Measurements from ENCODE around the gene TBPL1. TPM values are rescaled to one million over a fixed set of nuclear protein-coding genes. Genes with fewer than 3 reads are reported as not detected.

Gene TBPL1
- total RNA-seq, 1 donor from 2014 or later, result 35.7 TPM

- TF ChIP-seq, protein P1, sequence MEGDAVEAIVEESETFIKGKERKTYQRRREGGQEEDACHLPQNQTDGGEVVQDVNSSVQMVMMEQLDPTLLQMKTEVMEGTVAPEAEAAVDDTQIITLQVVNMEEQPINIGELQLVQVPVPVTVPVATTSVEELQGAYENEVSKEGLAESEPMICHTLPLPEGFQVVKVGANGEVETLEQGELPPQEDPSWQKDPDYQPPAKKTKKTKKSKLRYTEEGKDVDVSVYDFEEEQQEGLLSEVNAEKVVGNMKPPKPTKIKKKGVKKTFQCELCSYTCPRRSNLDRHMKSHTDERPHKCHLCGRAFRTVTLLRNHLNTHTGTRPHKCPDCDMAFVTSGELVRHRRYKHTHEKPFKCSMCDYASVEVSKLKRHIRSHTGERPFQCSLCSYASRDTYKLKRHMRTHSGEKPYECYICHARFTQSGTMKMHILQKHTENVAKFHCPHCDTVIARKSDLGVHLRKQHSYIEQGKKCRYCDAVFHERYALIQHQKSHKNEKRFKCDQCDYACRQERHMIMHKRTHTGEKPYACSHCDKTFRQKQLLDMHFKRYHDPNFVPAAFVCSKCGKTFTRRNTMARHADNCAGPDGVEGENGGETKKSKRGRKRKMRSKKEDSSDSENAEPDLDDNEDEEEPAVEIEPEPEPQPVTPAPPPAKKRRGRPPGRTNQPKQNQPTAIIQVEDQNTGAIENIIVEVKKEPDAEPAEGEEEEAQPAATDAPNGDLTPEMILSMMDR (IDR thresholded peaks at IDR 0.05), result no peak
- intact Hi-C loops (cut with micrococcal nuclease), result loop anchor here (10.0 kb wide), 1 partner anchor 680 kb away; no protein-coding TSS in a partner anchor
- no peaks in the 10 kb centered on the region for H3K27me3 Mint-ChIP-seq
- CTCF ChIA-PET, result interaction anchor here (0.9 to 3.5 kb wide), 4 partner anchors 10 to 142 kb away, joined by 3 to 17 read pairs (median 8); no protein-coding TSS in a partner anchor
- peak overlapping the region; percentile 61 for H3K27ac Mint-ChIP-seq
- peak overlapping the region; percentile 95 for H3K4me3 Mint-ChIP-seq
- H3K4me1 Mint-ChIP-seq, result peaks cover 67% of the 10 kb centered on the region
- peaks cover 14% of the 10 kb centered on the region for H3K36me3 Mint-ChIP-seq (ENCODE audit: low read depth)
- POLR2A ChIA-PET, result interaction anchor here (0.6 to 2.6 kb wide), 2 partner anchors 11 kb away, joined by 3 to 15 read pairs; no protein-coding TSS in a partner anchor
- ATAC-seq (ENCODE audit: low read depth), result no peak
- no peaks in the 10 kb centered on the region for H3K9me3 Mint-ChIP-seq
- no peak for DNase-seq
Observed at GRCh38 chr6:133954657-133955576, 1.9 kb downstream of the TBPL1 start.

- intact Hi-C loops (cut with micrococcal nuclease), result loop anchor here (10.0 kb wide), 1 partner anchor 679 kb away; no protein-coding TSS in a partner anchor
- Mint-ChIP-seq H3K27me3 (no peaks in the 10 kb centered on the region), H3K4me3 (peak overlapping the region; percentile 95), H3K9me3 (no peaks in the 10 kb centered on the region), H3K4me1 (peaks cover 72% of the 10 kb centered on the region), H3K36me3 (ENCODE audit: low read depth) (peaks cover 14% of the 10 kb centered on the region), H3K27ac (no peak overlapping the region)
- CTCF ChIA-PET, result interaction anchor here (0.8 to 2.6 kb wide), 3 partner anchors 9 to 141 kb away, joined by 3 to 8 read pairs (median 7); no protein-coding TSS in a partner anchor
- TF ChIP-seq, protein P1 (IDR thresholded peaks at IDR 0.05), result no peak
- POLR2A ChIA-PET, result interaction anchor here (0.6 kb wide), 1 partner anchor 14 kb away, joined by 8 read pairs; no protein-coding TSS in a partner anchor
- ATAC-seq (ENCODE audit: low read depth), result no peak
- no peak for DNase-seq
Observed at GRCh38 chr6:133955582-133956415, 2.8 kb downstream of the TBPL1 start.

- peak overlapping the region; percentile 28 for H3K4me3 Mint-ChIP-seq
- peaks cover 14% of the 10 kb centered on the region for H3K36me3 Mint-ChIP-seq (ENCODE audit: low read depth)
- DNase-seq, result no peak
- no peak overlapping the region for H3K27ac Mint-ChIP-seq
- H3K4me1 Mint-ChIP-seq, result peaks cover 72% of the 10 kb centered on the region
- intact Hi-C loops (cut with micrococcal nuclease), result loop anchor here (10.0 kb wide), 1 partner anchor 678 kb away; no protein-coding TSS in a partner anchor
- no peaks in the 10 kb centered on the region for H3K9me3 Mint-ChIP-seq
- TF ChIP-seq, protein P1 (IDR thresholded peaks at IDR 0.05), result no peak
- ChIA-PET CTCF (interaction anchor here (0.8 kb wide), 1 partner anchor 33 kb away, joined by 3 read pairs; no protein-coding TSS in a partner anchor), POLR2A (interaction anchor here (0.6 kb wide), 1 partner anchor 13 kb away, joined by 8 read pairs; no protein-coding TSS in a partner anchor)
- H3K27me3 Mint-ChIP-seq, result no peaks in the 10 kb centered on the region
- no peak for ATAC-seq (ENCODE audit: low read depth)
Observed at GRCh38 chr6:133956416-133957049, 3.5 kb downstream of the TBPL1 start.

GRCh38 chr6:133957227-133957626 is 4.2 kb downstream of the TBPL1 start:
- H3K9me3 Mint-ChIP-seq, result no peaks in the 10 kb centered on the region
- H3K4me3 Mint-ChIP-seq, result no peak overlapping the region
- H3K27me3 Mint-ChIP-seq, result no peaks in the 10 kb centered on the region
- no peak for DNase-seq
- TF ChIP-seq, protein P1 (IDR thresholded peaks at IDR 0.05), result no peak
- CTCF ChIA-PET, result no interaction called here
- H3K36me3 Mint-ChIP-seq (ENCODE audit: low read depth), result peaks cover 14% of the 10 kb centered on the region
- POLR2A ChIA-PET, result no interaction called here
- no peak for ATAC-seq (ENCODE audit: low read depth)
- intact Hi-C loops (cut with micrococcal nuclease), result loop anchor here (10.0 kb wide), 1 partner anchor 678 kb away; no protein-coding TSS in a partner anchor
- peaks cover 77% of the 10 kb centered on the region for H3K4me1 Mint-ChIP-seq
- H3K27ac Mint-ChIP-seq, result no peak overlapping the region
